Stomach (tissue), 9 donors: ENCODE data around the gene CFAP77. TPM values are rescaled to one million over a fixed set of nuclear protein-coding genes. Genes with fewer than 3 reads are reported as not detected.

Experiments
- DNase-seq, 2 donors: peaks; one replicate each; pipeline versions ENCODE4 v3.0.0 to v3.0.0-alpha.2; 2013 to 2019
- H3K27ac ChIP-seq, 5 donors: fragments of 200-600 bp in 4 of 5; sonication (generic) in 4 of 5; one replicate each; pipeline ENCODE4 v1.5.1; 2013 to 2019; ENCODE audit warnings: mild to moderate bottlenecking in 1 of 5, moderate library complexity in 1 of 5
- H3K27me3 ChIP-seq, 3 donors: fragments of 200-600 bp; sonication (generic); one replicate each; pipeline ENCODE4 v1.5.1; 2017 to 2019; ENCODE audit warnings: mixed run types in 1 of 3
- H3K36me3 ChIP-seq, 4 donors: fragments of 200-600 bp; sonication (generic); 1 replicate in 3 of 4; 2 replicates in 1 of 4; pipeline ENCODE4 v1.5.1; 2016 to 2019
- H3K4me1 ChIP-seq, 4 donors: fragments of 200-600 bp; sonication (generic); one replicate each; pipeline ENCODE4 v1.5.1; 2016 to 2019
- H3K4me3 ChIP-seq, 4 donors: fragments of 200-600 bp; sonication (generic) in 3 of 4; one replicate each; pipeline ENCODE4 v1.5.1; 2016 to 2019; ENCODE audit warnings: mild to moderate bottlenecking in 1 of 4
- H3K9me3 ChIP-seq, 4 donors: fragments of 200-600 bp; sonication (generic); one replicate each; pipeline ENCODE4 v1.5.1; 2016 to 2019
- CTCF ChIP-seq, 7 experiments: fragments of 450-650 bp in 4 of 7; fragments of 200-600 bp in 3 of 7; sonication (generic) in 3 of 7; IDR thresholded peaks; one replicate each; pipeline ENCODE4 v1.5.1; 2016 to 2019; ENCODE audit warnings: antibody characterized with exemption in 7 of 7, control low read depth in 2 of 7, mild to moderate bottlenecking in 1 of 7
- EP300 ChIP-seq: sonication (generic); formaldehyde crosslinking; IDR thresholded peaks from one replicate; pipeline ENCODE4 v1.6.1; 2017; ENCODE audit warnings: antibody characterized with exemption
- POLR2A ChIP-seq, 4 donors: fragments of 450-650 bp; IDR thresholded peaks; one replicate each; pipeline ENCODE4 v1.6.1; 2016; ENCODE audit warnings: antibody characterized with exemption in 4 of 4, control low read depth in 2 of 4, mild to moderate bottlenecking in 1 of 4, moderate library complexity in 1 of 4
- POLR2AphosphoS5 ChIP-seq, 3 donors: sonication (generic); formaldehyde crosslinking; IDR thresholded peaks; one replicate each; pipeline ENCODE4 v1.6.1; 2016; ENCODE audit warnings: antibody characterized with exemption in 3 of 3
- WGBS, 5 donors: extraction: QIAGEN DNeasy Blood & Tissue Kit in 3 of 5; methylation state at CpG; one replicate each; pipeline versions ENCODE4 v1.1.5 to v1.1.7; 2013 to 2018; 5-methylcytosine and 5-hydroxymethylcytosine counted together
- intact Hi-C: fragments of 100-400 bp; cut with DNase I; formaldehyde crosslinking; loops from one replicate; pipeline ENCODE4 v1.15.1; 2023; ENCODE audit warnings: low total_unique reads
- polyA plus RNA-seq, 3 donors: library from polyadenylated mRNA; stranded (reverse); fragments of 200-250 nt; gene quantifications; one replicate each; pipeline ENCODE4 v1.2.3, GENCODE V29; 2013
- total RNA-seq, 5 donors: library from RNA; depleted of rRNA; stranded (reverse); fragments of >200 nt; gene quantifications; one replicate each; pipeline versions ENCODE4 v1.1.0 to v1.2.3, GENCODE V29; 2014 to 2016
- donor health status: healthy with polysubstance abuse.
- donor health status: Bipolar disorder and iron deficiency.
- donor health status: healthy.

Gene CFAP77
- total and polyA plus RNA-seq, 8 donors: not detected

GRCh38 chr9:132430998-132431397 is 21.0 kb downstream of the CFAP77 start:
- Histone ChIP-seq H3K27ac (no peak overlapping the region), H3K9me3 (no peaks in the 10 kb centered on the region), H3K36me3 (no peaks in the 10 kb centered on the region), H3K27me3 (peaks cover 0 to 83% (median 18%) of the 10 kb centered on the region in 3 donors), H3K4me3 (no peak overlapping the region), H3K4me1 (no peaks in the 10 kb centered on the region)
- TF ChIP-seq POLR2AphosphoS5 (IDR thresholded peaks at IDR 0.05) (no peak), POLR2A (IDR thresholded peaks at IDR 0.05) (no peak), EP300 (no peak), CTCF (IDR thresholded peaks at IDR 0.05) (no peak)
- 33 to 52% (median 45%) methylated on average over 1 of the region's 1 CpG for WGBS, 5 donors
- no peak for DNase-seq
- intact Hi-C loops: no loop called here

GRCh38 chr9:132434881-132435280 is 24.9 kb downstream of the CFAP77 start:
- no peak for DNase-seq
- WGBS, 5 donors: 46 to 59% (median 53%) methylated on average over 10 of the region's 10 CpGs
- peaks cover 0 to 70% (median 7%) of the 10 kb centered on the region in 3 donors for H3K27me3 ChIP-seq
- H3K27ac ChIP-seq: no peak overlapping the region
- H3K9me3 ChIP-seq: no peaks in the 10 kb centered on the region
- no peak for TF ChIP-seq POLR2AphosphoS5 (IDR thresholded peaks at IDR 0.05)
- TF ChIP-seq POLR2A (IDR thresholded peaks at IDR 0.05): no peak
- TF ChIP-seq CTCF (IDR thresholded peaks at IDR 0.05): no peak
- TF ChIP-seq EP300: no peak
- no peaks in the 10 kb centered on the region for H3K36me3 ChIP-seq
- intact Hi-C loops: no loop called here
- H3K4me3 ChIP-seq: no peak overlapping the region
- H3K4me1 ChIP-seq: no peaks in the 10 kb centered on the region

GRCh38 chr9:132439153-132439552 is 29.1 kb downstream of the CFAP77 start:
- Histone ChIP-seq H3K27me3 (peaks cover 0 to 80% (median 9%) of the 10 kb centered on the region in 3 donors), H3K36me3 (no peaks in the 10 kb centered on the region), H3K9me3 (no peaks in the 10 kb centered on the region), H3K4me3 (no peak overlapping the region), H3K4me1 (no peaks in the 10 kb centered on the region), H3K27ac (no peak overlapping the region)
- no peak for DNase-seq
- intact Hi-C loops: no loop called here
- TF ChIP-seq EP300 (no peak), POLR2AphosphoS5 (IDR thresholded peaks at IDR 0.05) (no peak), CTCF (IDR thresholded peaks at IDR 0.05) (no peak), POLR2A (IDR thresholded peaks at IDR 0.05) (no peak)
- 65 to 95% (median 71%) methylated on average over 4 of the region's 4 CpGs for WGBS, 5 donors

- H3K9me3 ChIP-seq: no peaks in the 10 kb centered on the region
- 63 to 75% (median 70%) methylated on average over 6 of the region's 6 CpGs for WGBS, 5 donors
- H3K27ac ChIP-seq: no peak overlapping the region
- no peak overlapping the region for H3K4me3 ChIP-seq
- no peak for TF ChIP-seq POLR2A (IDR thresholded peaks at IDR 0.05)
- TF ChIP-seq EP300: no peak
- no peak for TF ChIP-seq CTCF (IDR thresholded peaks at IDR 0.05)
- TF ChIP-seq POLR2AphosphoS5 (IDR thresholded peaks at IDR 0.05): no peak
- intact Hi-C loops: no loop called here
- no peaks in the 10 kb centered on the region for H3K4me1 ChIP-seq
- no peak for DNase-seq
- peaks cover 0 to 81% (median 13%) of the 10 kb centered on the region in 3 donors for H3K27me3 ChIP-seq
- H3K36me3 ChIP-seq: no peaks in the 10 kb centered on the region
Measured at GRCh38 chr9:132440735-132441134, 30.7 kb downstream of the CFAP77 start.
